Stimulated activated CD4-positive, alpha-beta T cell treated with anti-CD3 and anti-CD28 coated beads, Interleukin-4, amount 100 ng/mL, for 24 hours (primary cell): ENCODE data around the gene NOXO1.

ENCODE experiments used
- DNase-seq: peaks from one replicate; pipeline ENCODE4 v3.0.0-alpha.2; 2020

Gene NOXO1

GRCh38 chr16:2009791-2010510, 28.7 kb upstream of the NOXO1 start, which contains the start of gene ZNF598:
ZNF598 (minus strand) TSS chr16:2009821.
- peak; percentile 80 for DNase-seq

GRCh38 chr16:2009164-2009711, 28.0 kb upstream of the NOXO1 start:
- no peak for DNase-seq

GRCh38 chr16:2008631-2009163, 27.4 kb upstream of the NOXO1 start:
- peak; percentile 34 for DNase-seq

GRCh38 chr16:2008009-2008526, 26.8 kb upstream of the NOXO1 start:
- DNase-seq: no peak

GRCh38 chr16:2007081-2007836, 26.0 kb upstream of the NOXO1 start:
- no peak for DNase-seq

GRCh38 chr16:2006317-2006716, 25.0 kb upstream of the NOXO1 start:
- DNase-seq: no peak

- DNase-seq: no peak
These were observed 24.4 kb upstream of the NOXO1 start for GRCh38 chr16:2005646-2006045.

- DNase-seq: no peak
These were observed 23.7 kb upstream of the NOXO1 start for GRCh38 chr16:2004795-2005517.

GRCh38 chr16:2003827-2004641, 22.8 kb upstream of the NOXO1 start:
- peak; percentile 89 for DNase-seq

GRCh38 chr16:2003231-2003826, 22.1 kb upstream of the NOXO1 start:
- no peak for DNase-seq

- no peak for DNase-seq
These were observed 21.3 kb upstream of the NOXO1 start for GRCh38 chr16:2002406-2003230.

- no peak for DNase-seq
These were observed 20.4 kb upstream of the NOXO1 start for GRCh38 chr16:2001456-2002355.

- DNase-seq: no peak
These were observed 19.8 kb upstream of the NOXO1 start for GRCh38 chr16:2001035-2001434.

- DNase-seq: no peak
These were observed 18.7 kb upstream of the NOXO1 start for GRCh38 chr16:1999866-2000514.

- DNase-seq: no peak
These were observed 17.9 kb upstream of the NOXO1 start for GRCh38 chr16:1998852-1999801.

- no peak for DNase-seq
These were observed 17.1 kb upstream of the NOXO1 start for GRCh38 chr16:1998360-1998835.
